Nephron progenitor cell (in vitro differentiated cells): ENCODE measurements around the gene MAST4.
"Not testable (repeated sequence)": the region's sequence is repeated elsewhere in the genome, so short reads cannot be mapped to it uniquely, and the experiment has no call there.

Source experiments
- DNase-seq: peaks from one replicate; pipeline ENCODE4 v3.0.0; 2021
- H3K27ac Mint-ChIP-seq: 2 replicates; pipeline ENCODE4 v1.8.0; 2021; ENCODE audit warnings: mild to moderate bottlenecking, moderate library complexity, mixed read lengths
- H3K27me3 Mint-ChIP-seq: 2 replicates; pipeline ENCODE4 v1.8.0; 2021; ENCODE audit warnings: mild to moderate bottlenecking, low read depth, mixed read lengths; ENCODE audit not compliant: poor library complexity
- H3K36me3 Mint-ChIP-seq: 2 replicates; pipeline ENCODE4 v1.8.0; 2021; ENCODE audit warnings: low read depth, mixed read lengths
- H3K4me1 Mint-ChIP-seq: 2 replicates; pipeline ENCODE4 v1.8.0; 2021; ENCODE audit warnings: mixed read lengths
- H3K4me3 Mint-ChIP-seq: 2 replicates; pipeline ENCODE4 v1.8.0; 2021; ENCODE audit warnings: mild to moderate bottlenecking, moderate library complexity, mixed read lengths
- H3K9me3 Mint-ChIP-seq: 2 replicates; pipeline ENCODE4 v1.8.0; 2021; ENCODE audit warnings: mild to moderate bottlenecking, moderate library complexity, mixed read lengths
- CTCF ChIP-seq: fragments of 200-600 bp; sonication (generic); IDR thresholded peaks from 2 replicates; pipeline ENCODE4 v1.5.0; 2021; ENCODE audit warnings: antibody characterized with exemption

MAST4 gene

GRCh38 chr5:67120032-67120431 is 523.8 kb downstream of the MAST4 start:
- H3K4me3 Mint-ChIP-seq: no peak overlapping the region

GRCh38 chr5:67123819-67124218 is 527.6 kb downstream of the MAST4 start:
- H3K27me3 Mint-ChIP-seq: no peaks in the 10 kb centered on the region
- H3K36me3 Mint-ChIP-seq: peaks cover 60% of the 10 kb centered on the region
- no peak for DNase-seq
- peaks cover 20% of the 10 kb centered on the region for H3K9me3 Mint-ChIP-seq
- H3K27ac Mint-ChIP-seq: peak overlapping the region; percentile 44
- no peak overlapping the region for H3K4me3 Mint-ChIP-seq
- TF ChIP-seq CTCF: no peak
- H3K4me1 Mint-ChIP-seq: peaks cover 46% of the 10 kb centered on the region

More at GRCh38 chr5:67120032-67120431, 523.8 kb downstream of the MAST4 start:
- Mint-ChIP-seq H3K4me1 (peaks cover 62% of the 10 kb centered on the region), H3K36me3 (peaks cover 52% of the 10 kb centered on the region), H3K9me3 (no peaks in the 10 kb centered on the region), H3K27me3 (no peaks in the 10 kb centered on the region), H3K27ac (no peak overlapping the region)
- DNase-seq: no peak
- TF ChIP-seq CTCF: no peak

- Mint-ChIP-seq H3K27ac (no peak overlapping the region), H3K4me1 (peaks cover 40% of the 10 kb centered on the region), H3K36me3 (peaks cover 55% of the 10 kb centered on the region)
Observed at GRCh38 chr5:67124556-67124955, 528.4 kb downstream of the MAST4 start.

GRCh38 chr5:67127347-67127895 is 531.2 kb downstream of the MAST4 start:
- DNase-seq, H3K27me3 Mint-ChIP-seq, H3K4me3 Mint-ChIP-seq, H3K27ac Mint-ChIP-seq: not testable (repeated sequence)
- peaks cover 23% of the 10 kb centered on the region for H3K4me1 Mint-ChIP-seq
- H3K36me3 Mint-ChIP-seq: peaks cover 64% of the 10 kb centered on the region
- H3K9me3 Mint-ChIP-seq: peaks cover 20% of the 10 kb centered on the region

More at GRCh38 chr5:67124556-67124955, 528.4 kb downstream of the MAST4 start:
- H3K9me3 Mint-ChIP-seq: peaks cover 20% of the 10 kb centered on the region
- DNase-seq: no peak
- TF ChIP-seq CTCF: no peak
- no peak overlapping the region for H3K4me3 Mint-ChIP-seq
- H3K27me3 Mint-ChIP-seq: no peaks in the 10 kb centered on the region

GRCh38 chr5:67129768-67130167 is 533.6 kb downstream of the MAST4 start:
- peaks cover 15% of the 10 kb centered on the region for H3K4me1 Mint-ChIP-seq
- H3K27ac Mint-ChIP-seq: no peak overlapping the region
- TF ChIP-seq CTCF: no peak
- DNase-seq: no peak
- no peaks in the 10 kb centered on the region for H3K27me3 Mint-ChIP-seq
- H3K36me3 Mint-ChIP-seq: peaks cover 57% of the 10 kb centered on the region
- H3K9me3 Mint-ChIP-seq: peaks cover 20% of the 10 kb centered on the region
- no peak overlapping the region for H3K4me3 Mint-ChIP-seq

GRCh38 chr5:67133217-67133616 is 537.0 kb downstream of the MAST4 start:
- H3K27ac Mint-ChIP-seq: no peak overlapping the region
- no peak for TF ChIP-seq CTCF
- no peaks in the 10 kb centered on the region for H3K9me3 Mint-ChIP-seq
- no peak for DNase-seq
- peaks cover 31% of the 10 kb centered on the region for H3K4me1 Mint-ChIP-seq
- peaks cover 32% of the 10 kb centered on the region for H3K36me3 Mint-ChIP-seq
- H3K27me3 Mint-ChIP-seq: no peaks in the 10 kb centered on the region
- no peak overlapping the region for H3K4me3 Mint-ChIP-seq
